Loucy (cell line): ENCODE measurements around the gene ZNF770.

ENCODE experiments used
- H2AFZ ChIP-seq: fragments of 200-600 bp; sonication (generic); 2 replicates; pipeline ENCODE4 v1.6.0; 2016; ENCODE audit warnings: antibody characterized with exemption, mild to moderate bottlenecking, low read length, moderate library complexity
- H3F3A ChIP-seq: fragments of 200-600 bp; 2 replicates; pipeline ENCODE4 v1.6.0; 2016; ENCODE audit warnings: antibody characterized with exemption, low read depth, mild to moderate bottlenecking
- H3K27me3 ChIP-seq: fragments of 200-600 bp; sonication (generic); 2 replicates; pipeline ENCODE4 v1.6.1; 2014; ENCODE audit warnings: low read length, mild to moderate bottlenecking; ENCODE audit not compliant: insufficient read depth, poor library complexity, severe bottlenecking
- H3K36me3 ChIP-seq: fragments of 200-600 bp; sonication (generic); 2 replicates; pipeline ENCODE4 v1.6.1; 2016; ENCODE audit warnings: low read length; ENCODE audit not compliant: insufficient read depth
- H3K4me1 ChIP-seq: fragments of 200-600 bp; sonication (generic); 2 replicates; pipeline ENCODE4 v1.5.1; 2014; ENCODE audit warnings: low read length, mild to moderate bottlenecking; ENCODE audit not compliant: insufficient read depth, poor library complexity, severe bottlenecking
- H3K4me2 ChIP-seq: fragments of 200-600 bp; sonication (generic); 2 replicates; pipeline ENCODE4 v1.6.0; 2014; ENCODE audit warnings: antibody characterized with exemption, low read length, low read depth, mild to moderate bottlenecking; ENCODE audit not compliant: poor library complexity, severe bottlenecking
- H3K4me3 ChIP-seq: fragments of 200-600 bp; sonication (generic); 2 replicates; pipeline ENCODE4 v1.5.1; 2014; ENCODE audit warnings: low read length, mild to moderate bottlenecking, mixed read lengths; ENCODE audit not compliant: poor library complexity, severe bottlenecking
- H3K79me2 ChIP-seq: fragments of 200-600 bp; sonication (generic); 2 replicates; pipeline ENCODE4 v1.6.1; 2014; ENCODE audit warnings: low read length; ENCODE audit not compliant: insufficient read depth
- H3K9ac ChIP-seq: fragments of 200-600 bp; sonication (generic); 2 replicates; pipeline ENCODE4 v1.6.0; 2014; ENCODE audit warnings: mild to moderate bottlenecking, low read depth, low read length, moderate library complexity; ENCODE audit not compliant: poor library complexity, severe bottlenecking
- H3K9me2 ChIP-seq: fragments of 200-600 bp; sonication (generic); replicated peaks from 2 replicates; pipeline ENCODE4 v1.6.1; 2016; ENCODE audit warnings: low read depth, low read length, mixed read lengths
- H3K9me3 ChIP-seq: fragments of 200-600 bp; sonication (generic); 2 replicates; pipeline ENCODE4 v1.6.1; 2014; ENCODE audit warnings: mild to moderate bottlenecking, antibody characterized with exemption, low read length, low read depth; ENCODE audit not compliant: insufficient read depth
- H4K20me1 ChIP-seq: fragments of 200-600 bp; sonication (generic); 2 replicates; pipeline ENCODE4 v1.6.0; 2014; ENCODE audit warnings: antibody characterized with exemption, low read length, mild to moderate bottlenecking; ENCODE audit not compliant: insufficient read depth, poor library complexity, severe bottlenecking
- CTCF ChIP-seq: fragments of 200-600 bp; sonication (generic); conservative IDR thresholded peaks from 2 replicates; pipeline ENCODE4 v1.5.1; 2014; ENCODE audit warnings: mild to moderate bottlenecking, antibody characterized with exemption, low read length
- EZH2phosphoT487 ChIP-seq: fragments of 200-600 bp; IDR thresholded peaks from 2 replicates; pipeline ENCODE4 v1.6.1; 2018; ENCODE audit warnings: antibody characterized with exemption, mild to moderate bottlenecking, moderate library complexity, borderline replicate concordance

The ZNF770 gene

DNA sequence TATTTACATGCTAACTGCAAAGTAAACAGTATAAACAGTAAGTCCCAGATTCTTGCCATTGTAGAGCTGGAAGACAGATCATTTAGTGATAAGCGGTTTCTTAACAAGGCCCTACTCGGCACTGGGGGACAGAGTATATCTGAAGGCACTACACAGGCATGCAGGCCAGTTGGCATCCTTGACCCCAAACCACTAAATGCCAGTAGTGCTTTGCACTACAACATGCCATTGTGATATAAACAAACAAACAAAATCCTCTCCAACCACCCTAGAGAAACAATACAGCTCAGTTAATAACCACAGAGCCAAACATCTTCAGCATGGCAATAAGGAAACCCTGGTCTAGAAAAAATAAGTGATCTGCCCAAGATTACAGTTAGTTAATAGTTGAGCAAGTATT lies 23.8 kb downstream of the ZNF770 start:
- peaks cover 31% of the 10 kb centered on the region; the same call in 1 of the 2 replicates for H3K36me3 ChIP-seq

GRCh38 chr15:34953851-34954250 lies 34.2 kb downstream of the ZNF770 start:
- H3K9ac ChIP-seq: no peak overlapping the region
- no peak overlapping the region for H3K4me3 ChIP-seq
- no peaks in the 10 kb centered on the region for H3K9me2 ChIP-seq
- no peaks in the 10 kb centered on the region for H3K27me3 ChIP-seq
- H4K20me1 ChIP-seq: peaks cover 3% of the 10 kb centered on the region
- H3K9me3 ChIP-seq: no peaks in the 10 kb centered on the region
- no peaks in the 10 kb centered on the region for H3K4me1 ChIP-seq
- peaks cover 25% of the 10 kb centered on the region; the same call in 1 of the 2 replicates for H3K36me3 ChIP-seq
- H3K79me2 ChIP-seq: 0 out of 2 replicates have a peak, but pooled peaks cover 3% of the 10 kb centered on the region
- no peaks in the 10 kb centered on the region for H3F3A ChIP-seq
- TF ChIP-seq CTCF: no peak
- TF ChIP-seq EZH2phosphoT487: no peak
- no peak overlapping the region for H2AFZ ChIP-seq
- no peak overlapping the region for H3K4me2 ChIP-seq

More for the DNA sequence above, 23.8 kb downstream of the ZNF770 start:
- H3K27me3 ChIP-seq: no peaks in the 10 kb centered on the region
- H3K79me2 ChIP-seq: peaks cover 66% of the 10 kb centered on the region
- H2AFZ ChIP-seq: no peak overlapping the region
- peak overlapping the region; percentile 78 for H3K4me2 ChIP-seq
- H3K9me3 ChIP-seq: no peaks in the 10 kb centered on the region
- TF ChIP-seq CTCF (no peak), EZH2phosphoT487 (no peak)
- H4K20me1 ChIP-seq: peaks cover 57% of the 10 kb centered on the region
- peaks cover 41% of the 10 kb centered on the region for H3K4me1 ChIP-seq
- no peaks in the 10 kb centered on the region for H3K9me2 ChIP-seq
- no peaks in the 10 kb centered on the region for H3F3A ChIP-seq
- no peak overlapping the region for H3K9ac ChIP-seq
- H3K4me3 ChIP-seq: peak overlapping the region; percentile 51

DNA sequence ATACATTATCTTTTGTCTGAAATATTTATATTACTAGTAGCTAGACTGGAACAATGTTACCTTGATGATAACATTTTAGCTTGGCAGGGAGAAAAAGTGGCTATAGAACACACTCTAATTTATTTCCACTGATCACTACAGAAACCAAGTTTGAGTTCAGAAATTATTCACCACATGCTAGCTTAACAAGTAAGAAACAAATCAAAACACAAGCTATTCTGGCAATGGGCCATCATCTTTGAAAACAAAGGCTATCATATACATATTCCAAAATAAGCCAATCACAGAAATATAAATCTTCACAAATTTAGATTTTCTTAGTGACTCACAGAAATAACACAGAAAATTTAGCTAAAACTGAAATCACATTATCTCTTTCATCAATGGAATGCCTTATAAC lies 35.6 kb downstream of the ZNF770 start:
- H3F3A ChIP-seq: no peaks in the 10 kb centered on the region
- no peak overlapping the region for H3K4me3 ChIP-seq
- H3K4me1 ChIP-seq: no peaks in the 10 kb centered on the region
- H4K20me1 ChIP-seq: peaks cover 3% of the 10 kb centered on the region
- 0 out of 2 replicates have a peak, but pooled peaks cover 3% of the 10 kb centered on the region for H3K79me2 ChIP-seq
- no peaks in the 10 kb centered on the region for H3K9me3 ChIP-seq
- H2AFZ ChIP-seq: no peak overlapping the region
- TF ChIP-seq EZH2phosphoT487: no peak
- TF ChIP-seq CTCF: no peak
- H3K9me2 ChIP-seq: no peaks in the 10 kb centered on the region
- no peaks in the 10 kb centered on the region for H3K27me3 ChIP-seq
- peaks cover 31% of the 10 kb centered on the region for H3K36me3 ChIP-seq
- H3K4me2 ChIP-seq: no peak overlapping the region
- H3K9ac ChIP-seq: no peak overlapping the region
